HepG2 (cell line): ENCODE results near the gene TRIO. TPM values are rescaled to one million over a fixed set of nuclear protein-coding genes. Genes with fewer than 3 reads are reported as not detected.

Experiments
- ATAC-seq: fragments of 200-7000 bp; cut with Tn5 transposase; 3 replicates; pipeline ENCODE4 v1.9.1; 2020; ENCODE audit warnings: mild to moderate bottlenecking, moderate library complexity
- BruUV-seq: library from RNA; stranded (reverse); fragments of 400-500 nt; replicated peaks from 2 replicates; lab custom pipeline; 2021; lab: Mats Ljungman, UMichigan
- CTCF ChIA-PET: fragments of 300-600 bp; formaldehyde crosslinking; extraction: SDS; loops from one replicate; lab custom pipeline; 2021; ENCODE audit warnings: low total read pairs, inconsistent platforms, low intra/inter-chr PET ratio; lab: Yijun Ruan, JAX
- POLR2A ChIA-PET: fragments of 350-600 bp; sonication (Branson Sonifier 250); formaldehyde crosslinking; loops from one replicate; lab custom pipeline; 2020; ENCODE audit warnings: antibody characterized with exemption, inconsistent platforms; lab: Yijun Ruan, JAX
- DNase-seq: peaks from one replicate; pipeline ENCODE4 v3.0.0-alpha.2; 2015; ENCODE audit warnings: low spot score
- FAIRE-seq: peaks from 3 replicates; lab custom pipeline; 2011; peaks lifted over from hg19 to GRCh38; lab: Jason Lieb, UNC
- H2AFZ ChIP-seq: one replicate; pipeline ENCODE4 v1.6.1; 2011; ENCODE audit warnings: low read length, inconsistent platforms
- H3K27ac ChIP-seq: fragments of 300-600 bp; 3 replicates; pipeline ENCODE4 v1.8.0; 2011; ENCODE audit warnings: mixed run types, mild to moderate bottlenecking, mixed read lengths, low read length, inconsistent platforms; ENCODE audit not compliant: insufficient read depth; ENCODE audit errors: extremely low read length
- H3K27me3 ChIP-seq, 2 experiments: fragments of 200-600 bp in 1 of 2; 2 replicates in 1 of 2; 3 replicates in 1 of 2; pipeline versions ENCODE4 v1.6.0 to v1.8.0; 2011; ENCODE audit warnings: low read length in 2 of 2, mild to moderate bottlenecking in 2 of 2, moderate library complexity in 2 of 2, inconsistent platforms in 1 of 2; ENCODE audit not compliant: insufficient read depth in 2 of 2, control insufficient read depth in 1 of 2
- H3K36me3 ChIP-seq, 2 experiments: fragments of 200-600 bp in 1 of 2; replicated peaks in 1 of 2; 2 replicates in 1 of 2; 3 replicates in 1 of 2; pipeline versions ENCODE4 v1.5.1 to v1.8.0; 2011; ENCODE audit warnings: low read length in 2 of 2, inconsistent platforms in 1 of 2; ENCODE audit not compliant: insufficient read depth in 2 of 2, control insufficient read depth in 1 of 2
- H3K4me1 ChIP-seq: 2 replicates; pipeline ENCODE4 v1.5.1; 2012; ENCODE audit warnings: low read length, inconsistent platforms; ENCODE audit not compliant: insufficient read depth
- H3K4me2 ChIP-seq: 2 replicates; pipeline ENCODE4 v1.6.0; 2011; ENCODE audit warnings: low read depth, low read length, inconsistent platforms
- H3K4me3 ChIP-seq, 3 experiments: fragments of 200-600 bp in 1 of 3; sonication (generic), shearing (Covaris generic) in 1 of 3; replicated peaks in 1 of 3; 2 replicates each; pipeline ENCODE4 v1.5.1; 2011 to 2016; ENCODE audit warnings: low read length in 3 of 3, inconsistent platforms in 2 of 3, low read depth in 2 of 3, mild to moderate bottlenecking in 2 of 3, control low read depth in 1 of 3, mixed read lengths in 1 of 3; ENCODE audit not compliant: insufficient read depth in 1 of 3
- H3K79me2 ChIP-seq: one replicate; pipeline ENCODE4 v1.6.1; 2011; ENCODE audit warnings: low read length, inconsistent platforms; ENCODE audit not compliant: insufficient read depth
- H3K9ac ChIP-seq: 2 replicates; pipeline ENCODE4 v1.6.0; 2011; ENCODE audit warnings: mild to moderate bottlenecking, low read depth, low read length, inconsistent platforms; ENCODE audit not compliant: insufficient read depth
- H3K9me3 ChIP-seq: 2 replicates; pipeline ENCODE4 v1.5.1; 2012; ENCODE audit warnings: mild to moderate bottlenecking, low read length
- H4K20me1 ChIP-seq: 2 replicates; pipeline ENCODE4 v1.6.0; 2011; ENCODE audit warnings: inconsistent platforms, mild to moderate bottlenecking, low read length, moderate library complexity; ENCODE audit not compliant: insufficient read depth
- CENPX ChIP-seq: sonication (generic); formaldehyde crosslinking; IDR thresholded peaks from 2 replicates; pipeline ENCODE4 v1.9.0; 2021; ENCODE audit warnings: mild to moderate bottlenecking, missing genetic modification reagents, moderate library complexity
- CREB3 ChIP-seq: sonication (generic); formaldehyde crosslinking; IDR thresholded peaks from 2 replicates; pipeline ENCODE4 v1.5.0; 2020; ENCODE audit warnings: missing genetic modification reagents
- GPBP1L1 ChIP-seq: sonication (generic); formaldehyde crosslinking; IDR thresholded peaks from 2 replicates; pipeline ENCODE4 v1.5.0; 2020; ENCODE audit warnings: mild to moderate bottlenecking, missing genetic modification reagents
- HOXA5 ChIP-seq: sonication (generic); formaldehyde crosslinking; IDR thresholded peaks from 2 replicates; pipeline ENCODE4 v1.4.0; 2020; ENCODE audit warnings: missing genetic modification reagents
- HOXD1 ChIP-seq: sonication (generic); formaldehyde crosslinking; IDR thresholded peaks from 2 replicates; pipeline ENCODE4 v1.5.0; 2020; ENCODE audit warnings: missing genetic modification reagents
- JUND ChIP-seq: sonication (generic); formaldehyde crosslinking; IDR thresholded peaks from 2 replicates; pipeline ENCODE4 v1.8.0; 2022; ENCODE audit warnings: mild to moderate bottlenecking, missing genetic modification reagents
- NCOA1 ChIP-seq: sonication (generic); formaldehyde crosslinking; IDR thresholded peaks from 2 replicates; pipeline ENCODE4 v1.9.0; 2021; ENCODE audit warnings: missing genetic modification reagents
- ZFP62 ChIP-seq: sonication (generic); formaldehyde crosslinking; IDR thresholded peaks from 2 replicates; pipeline ENCODE4 v1.4.0; 2020; ENCODE audit warnings: missing genetic modification reagents
- ZFYVE20 ChIP-seq: sonication (generic); formaldehyde crosslinking; IDR thresholded peaks from 2 replicates; pipeline ENCODE4 v1.8.0; 2023; ENCODE audit warnings: low read depth, mild to moderate bottlenecking, moderate library complexity, missing genetic modification reagents, borderline replicate concordance
- ZMAT5 ChIP-seq: sonication (generic); formaldehyde crosslinking; IDR thresholded peaks from 2 replicates; pipeline ENCODE4 v1.5.0; 2020; ENCODE audit warnings: mild to moderate bottlenecking, low read depth, missing genetic modification reagents, borderline replicate concordance
- ZNF138 ChIP-seq: sonication (generic); formaldehyde crosslinking; IDR thresholded peaks from 2 replicates; pipeline ENCODE4 v1.5.0; 2020; ENCODE audit warnings: mild to moderate bottlenecking, low read depth, missing genetic modification reagents
- ZSCAN31 ChIP-seq: sonication (generic); formaldehyde crosslinking; IDR thresholded peaks from 2 replicates; pipeline ENCODE4 v1.5.0; 2020; ENCODE audit warnings: low read depth, mild to moderate bottlenecking, missing genetic modification reagents
- ZUFSP ChIP-seq: sonication (generic); formaldehyde crosslinking; IDR thresholded peaks from 2 replicates; pipeline ENCODE4 v1.9.0; 2021; ENCODE audit warnings: missing genetic modification reagents, mild to moderate bottlenecking, borderline replicate concordance
- WGBS: methylation state at CpG from one replicate; pipeline ENCODE4 v1.1.6; 2017; ENCODE audit warnings: low lambda C conversion rate; 5-methylcytosine and 5-hydroxymethylcytosine counted together
- in situ Hi-C: cut with HindIII; loops from 2 replicates; pipeline ENCODE4 v1.10.0; 2017; ENCODE audit warnings: low pct_unique_long_range_greater_than_20kb; ENCODE audit not compliant: extremely low pct_ligation_motif_present
- intact Hi-C: fragments of 100-400 bp; cut with micrococcal nuclease; formaldehyde crosslinking; loops from one replicate; pipeline ENCODE4 v1.10.0; 2022; ENCODE audit not compliant: unreplicated experiment
- polyA plus RNA-seq, 8 experiments: library from polyadenylated mRNA; depleted of rRNA in 3 of 8; stranded (reverse) in 7 of 8; unstranded in 1 of 8; fragments of >200 nt; fragmentation: Illumina TruSeq in 4 of 8; extraction: Trizol in 4 of 8; gene quantifications; 2 replicates each; pipeline versions ENCODE4 v1.2.1 to v1.2.3, GENCODE V29; 2011 to 2016; ENCODE audit warnings: low read depth in 4 of 8, missing spikeins in 1 of 8, mixed read lengths in 1 of 8; ENCODE audit not compliant: insufficient read depth in 1 of 8
- total RNA-seq, 5 experiments: library from RNA; depleted of rRNA; stranded (reverse); fragments of >200 nt; fragmentation: Illumina TruSeq; extraction: Trizol; gene quantifications; 2 replicates each; pipeline ENCODE4 v1.2.3, GENCODE V29; 2016; ENCODE audit warnings: low read depth in 1 of 5

The TRIO gene
- total and polyA plus RNA-seq, 2 of the 13 experiments (the other 11 are each of a cell fraction or from before 2014, with no cell fraction given) = 45.2 to 45.9 TPM

GRCh38 chr5:14450018-14450524, 306.9 kb downstream of the TRIO start:
- Histone ChIP-seq H3K36me3 (peaks cover 2 to 30% of the 10 kb centered on the region in 2 experiments; a peak in 3 of 5 replicates), H3K27ac (no peak overlapping the region), H3K9ac (no peak overlapping the region), H2AFZ (no peak overlapping the region), H3K4me2 (no peak overlapping the region), H3K79me2 (no peaks in the 10 kb centered on the region), H3K27me3 (no peaks in the 10 kb centered on the region), H4K20me1 (no peaks in the 10 kb centered on the region), H3K4me3 (no peak overlapping the region), H3K4me1 (no peaks in the 10 kb centered on the region), H3K9me3 (no peaks in the 10 kb centered on the region)
- 98% methylated on average over 11 of the region's 11 CpGs for WGBS
- no peak for TF ChIP-seq GPBP1L1 (CRISPR knock-in tag)
- no peak for TF ChIP-seq HOXA5 (CRISPR knock-in tag)
- TF ChIP-seq ZNF138 (CRISPR knock-in tag) = no peak
- intact Hi-C loops (no loop called here), in situ Hi-C loops (no loop called here)
- FAIRE-seq (no peak), DNase-seq (no peak), ATAC-seq (no peak)
- CTCF ChIA-PET = no interaction called here
- POLR2A ChIA-PET = no interaction called here
- no TSS peak for BruUV-seq

- no peak overlapping the region for H3K9ac ChIP-seq
- ATAC-seq = no peak
- DNase-seq = no peak
- no peak overlapping the region for H2AFZ ChIP-seq
- POLR2A ChIA-PET = no interaction called here
- CTCF ChIA-PET = no interaction called here
- in situ Hi-C loops = no loop called here
- H3K27ac ChIP-seq = no peak overlapping the region
- peaks cover 2 to 27% of the 10 kb centered on the region in 2 experiments; a peak in 3 of 5 replicates for H3K36me3 ChIP-seq
- 94% methylated on average over 2 of the region's 2 CpGs for WGBS
- H3K79me2 ChIP-seq = no peaks in the 10 kb centered on the region
- H4K20me1 ChIP-seq = no peaks in the 10 kb centered on the region
- H3K4me1 ChIP-seq = no peaks in the 10 kb centered on the region
- no peak for FAIRE-seq
- H3K4me2 ChIP-seq = no peak overlapping the region
- intact Hi-C loops = no loop called here
- no peak overlapping the region for H3K4me3 ChIP-seq
- H3K27me3 ChIP-seq = no peaks in the 10 kb centered on the region
- BruUV-seq = no TSS peak
- H3K9me3 ChIP-seq = no peaks in the 10 kb centered on the region
- TF ChIP-seq NCOA1 (CRISPR knock-in tag) (no peak), ZUFSP (CRISPR knock-in tag) (no peak), JUND (CRISPR knock-in tag) (no peak), ZMAT5 (CRISPR knock-in tag) (no peak), ZFYVE20 (no peak), CREB3 (CRISPR knock-in tag) (no peak), ZSCAN31 (no peak), CENPX (no peak), ZFP62 (no peak), HOXD1 (CRISPR knock-in tag) (no peak)
These were observed 307.6 kb downstream of the TRIO start for GRCh38 chr5:14450742-14451141.
